HG03159 (cell line): ENCODE results near the gene RPS6KB2.

Experiments used
- ATAC-seq: cut with Tn5 transposase; IDR thresholded peaks from one replicate; pipeline ENCODE4 v1.9.1; 2021; ENCODE audit warnings: mild to moderate bottlenecking, moderate library complexity; ENCODE audit not compliant: unreplicated experiment

The RPS6KB2 gene

DNA sequence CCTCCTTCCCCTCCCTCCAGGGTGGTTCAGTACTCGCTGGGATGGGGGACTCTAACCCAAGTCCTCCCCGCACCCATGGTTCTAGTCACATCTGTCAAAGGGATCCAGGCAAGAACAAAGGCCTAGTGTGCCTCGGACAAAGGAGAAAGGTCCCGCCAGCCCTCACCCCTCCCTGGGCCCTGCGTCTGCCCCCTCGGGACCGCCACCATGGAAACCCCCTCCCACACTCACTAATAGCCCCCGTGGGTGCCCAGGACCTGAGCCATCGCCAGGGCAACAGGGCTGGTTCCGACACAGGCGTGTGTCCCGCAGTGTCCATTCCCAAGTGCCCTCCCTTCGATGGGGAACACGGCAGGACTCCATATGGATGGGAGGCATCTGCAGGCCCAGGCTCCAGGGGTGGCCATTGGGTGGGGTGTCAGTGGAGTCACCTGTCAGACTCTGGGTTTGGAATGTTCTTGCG lies 17.9 kb upstream of the RPS6KB2 start:
- no peak for ATAC-seq

DNA sequence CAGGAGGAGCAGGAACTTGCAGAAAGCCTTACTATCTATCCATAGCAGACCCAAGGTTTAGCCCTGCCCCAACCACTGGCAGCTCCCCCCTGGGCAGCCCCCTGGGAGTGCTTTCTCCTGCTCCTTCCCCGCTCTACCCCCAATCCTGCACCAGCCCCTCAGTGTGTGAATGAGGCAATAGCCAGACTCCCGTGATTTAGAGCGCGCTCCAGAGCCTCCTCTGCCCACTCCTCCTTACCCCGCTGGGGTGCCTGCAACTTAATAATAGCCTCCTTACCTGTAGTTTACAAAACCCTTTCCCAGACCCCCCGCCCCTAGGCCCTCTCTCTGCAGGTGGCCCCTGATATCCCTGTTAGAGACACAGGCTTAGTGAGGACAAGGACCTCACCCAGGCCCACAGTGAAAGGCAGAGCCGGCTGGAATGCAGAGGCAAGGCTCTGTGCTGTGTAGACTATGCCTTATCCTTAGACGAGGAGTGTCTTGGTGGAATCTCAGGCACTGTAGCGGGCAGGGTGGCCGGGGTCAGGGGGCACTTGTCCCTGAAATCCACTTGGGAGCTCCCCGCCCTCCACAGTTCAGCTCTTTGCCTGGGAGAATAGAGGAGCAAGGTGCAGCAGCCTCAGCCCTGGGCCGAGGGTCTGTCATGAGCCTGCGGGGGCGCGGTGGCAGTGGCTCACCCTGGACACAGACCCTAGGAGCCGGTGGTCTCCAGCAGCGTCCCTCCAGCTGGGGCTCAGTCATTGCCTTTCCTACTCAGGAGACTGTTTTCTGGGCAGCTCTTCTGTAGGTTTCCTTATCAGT lies 17.1 kb upstream of the RPS6KB2 start:
- ATAC-seq, result no peak

DNA sequence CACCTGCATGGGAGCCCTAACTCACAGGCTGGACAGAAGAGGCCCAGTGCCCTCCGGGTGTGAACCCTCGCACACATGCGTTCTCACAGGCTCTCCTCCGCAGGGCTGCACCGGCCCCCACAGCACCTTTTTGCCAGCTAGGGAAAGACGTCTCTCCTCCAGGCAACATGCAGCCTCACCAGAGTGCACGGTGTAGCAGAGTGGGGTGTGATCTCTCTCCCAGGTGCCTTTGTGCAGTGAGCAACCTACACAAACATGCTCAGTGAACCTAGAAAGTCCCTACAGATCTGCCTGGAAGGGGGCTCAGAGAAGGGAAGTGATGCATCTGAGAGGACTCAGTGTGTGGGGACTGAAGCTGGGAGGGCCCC lies 16.5 kb upstream of the RPS6KB2 start:
- ATAC-seq, result no peak

DNA sequence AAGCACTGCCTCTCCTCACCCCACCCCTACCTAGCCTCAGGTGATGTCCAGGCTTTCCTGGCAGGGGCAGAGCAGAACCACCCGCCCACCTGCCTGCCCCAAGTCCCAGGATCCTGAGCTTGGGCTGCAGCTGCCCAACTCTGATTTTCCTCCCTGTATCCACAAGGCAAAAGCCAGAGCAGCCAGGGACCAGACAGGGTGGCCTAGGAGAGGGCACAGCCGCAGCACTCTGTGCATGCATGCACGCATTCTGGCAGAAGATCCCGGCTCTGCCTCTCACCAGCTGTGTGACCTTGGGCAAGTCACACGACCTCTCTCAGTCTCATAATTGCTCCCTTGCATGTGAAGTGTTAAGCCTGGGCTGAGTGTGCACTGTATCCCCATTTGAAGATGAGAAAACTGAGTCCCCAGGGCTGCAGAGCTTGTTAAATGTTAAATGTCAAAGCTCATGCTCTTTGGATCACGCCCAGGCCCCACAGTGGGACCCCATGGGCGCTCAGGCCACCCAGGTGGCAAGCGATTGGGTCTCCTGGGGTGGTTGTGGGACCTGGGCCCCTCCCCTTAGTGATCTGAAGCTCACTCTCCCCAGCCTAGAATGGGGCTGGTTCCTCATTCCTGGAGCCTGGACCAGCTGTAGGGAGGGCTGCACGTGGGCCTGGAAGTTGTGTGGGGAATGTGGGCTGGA lies 15.7 kb upstream of the RPS6KB2 start:
- no peak for ATAC-seq

DNA sequence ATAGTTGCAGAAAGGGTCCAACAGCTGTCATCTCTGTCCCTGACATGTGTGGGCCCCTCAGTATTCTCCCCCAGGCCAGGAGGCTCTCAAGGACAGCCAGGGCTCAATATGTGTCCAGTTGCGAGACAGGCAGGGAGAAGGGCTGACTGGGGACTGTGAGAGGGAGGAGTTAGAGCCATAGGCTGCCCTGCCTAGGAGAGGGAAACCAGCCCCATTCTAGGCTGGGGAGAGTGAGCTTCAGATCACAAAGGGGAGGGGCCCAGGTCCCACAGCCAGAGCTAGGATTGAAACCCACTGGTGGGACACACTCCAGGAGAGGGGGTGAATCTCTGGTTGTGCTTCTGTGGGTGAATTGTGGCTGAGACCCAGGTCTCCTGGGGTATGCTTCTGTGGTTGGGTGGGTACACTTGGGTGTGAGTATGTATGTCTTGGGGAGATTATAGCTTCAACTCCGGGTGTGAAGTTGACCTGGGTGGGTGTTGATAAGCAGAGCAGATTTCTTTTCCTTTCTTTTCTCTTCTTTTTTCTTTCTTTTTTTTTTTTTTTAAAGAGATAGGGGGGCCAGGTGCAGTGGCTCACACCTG lies 14.9 kb upstream of the RPS6KB2 start:
- no peak for ATAC-seq

DNA sequence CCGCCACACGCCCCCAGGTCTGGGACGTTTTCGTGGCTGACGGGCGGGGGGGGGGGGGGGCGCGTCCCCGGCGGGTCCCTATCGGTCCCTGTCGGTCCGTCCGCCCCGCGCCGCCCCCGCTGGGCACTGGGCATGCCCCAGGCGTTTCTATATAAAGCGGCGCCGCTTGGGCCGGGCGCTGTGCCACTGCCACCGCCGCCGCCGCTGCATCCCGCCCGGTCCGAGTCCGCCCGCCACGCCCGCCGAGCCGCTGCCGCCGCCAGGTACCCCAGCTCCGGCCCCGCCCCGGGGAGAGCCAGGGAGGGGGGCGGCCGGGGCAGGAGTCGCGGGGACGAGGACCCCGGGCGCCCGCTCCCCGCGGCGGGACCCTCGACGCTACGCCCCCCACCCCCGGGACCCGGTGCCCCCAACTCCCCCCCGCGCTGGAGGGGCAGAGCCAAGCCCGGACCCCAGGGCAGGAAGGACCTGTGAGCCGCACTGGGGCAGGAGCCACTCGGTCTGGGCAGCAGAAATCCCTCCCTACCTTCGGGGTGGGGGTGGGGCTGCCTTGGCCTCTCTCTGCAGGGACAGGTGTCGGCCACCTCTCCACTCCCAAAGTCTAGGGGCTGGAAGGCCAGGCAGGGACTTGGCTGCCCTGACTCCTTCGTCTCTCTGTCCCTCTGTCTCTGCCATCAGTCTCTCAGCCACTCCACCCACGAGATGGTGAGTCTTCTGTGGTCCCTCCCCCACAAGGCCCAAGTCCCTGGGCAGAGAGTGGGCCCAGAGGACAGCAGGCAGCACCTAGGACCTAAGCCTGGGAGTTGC lies 12.6 kb upstream of the RPS6KB2 start, which contains the start of gene CARNS1:
Gene CARNS1, plus strand, starts transcription at position 178 of the 804 bp plus-strand sequence. Its CDS starts 522 bp downstream, at position 700.
- no peak for ATAC-seq

DNA sequence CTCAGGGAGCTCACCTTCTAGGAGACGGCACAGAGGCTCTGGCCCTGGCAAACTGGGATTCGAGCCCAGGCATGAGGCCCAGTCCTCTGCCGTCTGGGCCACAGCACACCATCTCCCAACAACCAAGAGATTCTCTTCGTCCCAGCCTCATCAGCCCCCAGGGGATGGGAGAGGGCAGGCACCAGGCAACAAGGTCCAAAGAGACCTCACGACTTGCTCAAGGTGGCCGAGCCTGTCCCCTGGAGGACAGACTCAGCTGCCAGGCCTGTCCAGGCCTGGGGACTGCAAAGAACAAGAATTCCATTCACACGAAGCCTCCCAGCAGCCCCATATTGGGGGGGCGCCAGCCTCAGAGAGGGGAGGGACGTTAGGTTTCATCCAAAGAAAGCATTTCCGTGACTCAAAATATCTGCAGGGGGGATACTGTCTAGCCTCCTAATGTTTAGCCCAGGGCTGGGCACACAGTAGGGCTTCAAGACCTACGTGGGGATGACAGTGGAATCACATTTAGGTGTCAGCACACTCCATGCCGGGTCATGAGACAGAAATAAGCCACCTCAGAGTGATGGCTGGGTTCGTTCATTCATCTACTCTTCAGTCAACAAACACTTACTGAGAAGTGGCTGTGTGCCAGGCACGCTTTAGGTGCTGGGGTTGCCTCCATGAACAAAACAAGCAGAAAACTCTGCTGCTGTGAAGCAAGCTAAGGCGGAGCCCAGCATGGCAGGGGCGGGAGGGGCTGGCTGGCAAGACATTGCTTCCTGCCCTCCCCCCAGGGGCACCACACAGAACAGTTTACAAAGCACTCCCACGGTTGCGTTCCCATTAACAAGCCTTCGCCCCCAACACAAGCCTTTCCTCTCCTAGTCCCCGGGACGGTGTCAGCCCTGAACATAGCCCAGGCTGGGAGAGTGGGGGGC lies 11.6 kb upstream of the RPS6KB2 start:
- ATAC-seq, result no peak

DNA sequence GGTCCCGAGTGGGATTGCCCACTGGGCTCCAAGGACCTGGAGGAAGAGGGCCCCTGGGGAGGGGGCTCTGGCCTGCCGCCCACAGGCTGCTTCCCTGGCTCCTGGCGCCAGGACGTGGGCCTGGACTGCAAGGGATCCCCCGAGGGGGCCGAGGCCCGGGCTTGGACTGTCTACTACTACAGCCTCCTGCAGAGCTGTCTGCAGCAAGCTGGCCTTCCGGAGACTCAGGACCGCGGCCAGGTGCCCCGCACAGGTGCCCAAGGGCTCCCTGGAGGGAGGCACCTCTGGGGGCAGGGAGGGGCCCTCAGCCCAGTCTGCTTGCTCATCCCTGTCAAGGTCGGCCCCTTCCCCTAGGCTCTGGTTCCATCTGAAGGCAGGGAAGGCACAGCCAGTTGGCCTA lies 10.9 kb upstream of the RPS6KB2 start:
- ATAC-seq, result no peak

DNA sequence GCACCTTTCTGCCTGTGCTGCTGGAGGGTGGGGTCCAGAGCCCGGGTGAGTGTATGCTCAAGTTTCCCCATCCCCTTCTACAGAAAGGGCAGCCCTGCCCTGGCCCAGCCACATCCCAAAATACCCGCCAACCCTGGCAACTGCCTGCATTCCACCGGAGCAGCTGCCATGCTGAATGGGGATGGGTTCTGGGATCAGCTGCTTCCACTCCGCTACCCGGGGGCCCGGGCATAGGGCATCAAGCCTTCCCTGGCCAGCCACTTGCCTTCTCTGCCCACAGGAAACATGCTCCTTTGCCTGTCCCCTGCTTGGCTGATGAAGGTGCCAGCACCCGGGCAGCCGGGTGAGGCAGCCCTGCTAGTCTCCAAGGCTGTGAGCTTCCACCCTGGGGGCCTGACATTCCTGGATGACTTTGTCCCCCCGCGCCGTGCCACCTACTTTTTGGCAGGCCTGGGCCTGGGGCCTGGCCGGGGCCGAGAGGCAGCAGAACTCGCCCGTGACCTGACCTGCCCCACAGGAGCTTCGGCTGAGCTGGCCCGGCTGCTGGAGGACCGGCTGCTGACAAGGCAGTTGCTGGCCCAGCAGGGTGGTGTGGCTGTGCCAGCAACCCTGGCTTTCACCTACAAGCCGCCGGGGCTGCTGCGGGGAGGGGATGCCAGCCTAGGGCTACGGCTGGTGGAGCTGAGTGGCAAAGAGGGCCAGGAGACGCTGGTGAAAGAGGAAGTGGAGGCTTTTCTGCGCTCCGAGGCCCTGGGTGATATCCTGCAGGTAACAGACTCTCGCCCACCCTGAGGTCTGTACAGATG lies 9.6 kb upstream of the RPS6KB2 start:
- ATAC-seq, result no peak

DNA sequence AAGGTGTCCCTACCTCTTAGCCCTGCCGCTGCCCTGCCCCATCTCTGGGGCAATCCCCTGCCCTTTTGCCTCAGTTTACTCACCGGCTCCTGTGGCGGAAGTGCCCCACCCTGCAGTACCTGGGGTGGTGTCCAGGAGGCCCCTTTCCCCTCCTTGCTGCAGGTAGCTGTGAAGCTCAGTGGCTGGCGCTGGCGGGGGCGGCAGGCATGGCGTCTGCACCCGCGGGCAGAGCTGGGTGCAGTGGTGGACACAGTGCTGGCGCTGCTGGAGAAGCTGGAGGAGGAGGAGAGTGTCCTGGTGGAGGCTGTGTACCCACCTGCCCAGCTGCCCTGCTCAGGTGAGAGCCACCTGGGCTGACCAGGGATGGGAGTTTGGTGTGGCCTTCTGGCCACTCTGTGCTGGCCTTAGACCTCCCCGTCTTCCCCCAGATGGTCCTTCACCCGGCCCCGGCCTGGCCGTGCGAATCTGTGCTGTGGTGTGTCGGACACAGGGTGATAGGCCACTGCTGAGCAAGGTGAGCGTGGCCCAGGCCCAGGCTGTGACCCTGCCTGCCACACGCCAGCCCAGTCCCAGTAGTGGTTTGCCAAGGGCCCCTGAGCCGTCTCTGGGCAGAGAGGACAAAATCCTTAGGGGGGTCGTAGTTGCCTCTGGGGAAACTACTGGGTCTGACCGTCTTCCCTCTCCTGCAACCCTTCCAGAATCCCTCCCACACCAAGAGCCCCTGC lies 8.8 kb upstream of the RPS6KB2 start:
- ATAC-seq, result no peak

DNA sequence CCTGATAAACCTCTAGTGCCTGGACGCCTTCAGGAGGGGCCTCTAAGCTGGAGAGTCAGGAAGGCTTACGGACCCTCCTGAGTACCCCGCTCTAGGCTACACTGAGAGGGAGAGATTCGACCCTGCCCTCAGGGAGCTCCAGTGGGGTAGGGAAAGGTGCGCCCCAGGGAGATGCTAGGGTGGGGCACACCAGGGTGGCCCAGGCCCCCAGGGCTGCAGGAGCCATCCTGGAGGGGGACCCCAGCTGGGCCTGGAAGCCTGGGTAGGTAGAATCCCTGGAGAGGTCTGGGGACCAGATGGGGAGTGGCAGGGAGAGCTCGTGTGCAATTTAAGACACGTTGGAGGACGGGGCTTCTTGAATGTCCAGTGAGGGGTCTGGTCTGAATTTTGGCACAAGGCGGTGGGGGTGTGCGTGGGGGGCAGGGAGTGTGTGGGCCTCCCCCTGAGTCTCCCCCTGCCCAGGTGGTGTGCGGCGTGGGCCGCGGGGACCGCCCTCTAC lies 8.1 kb upstream of the RPS6KB2 start:
- no peak for ATAC-seq

DNA sequence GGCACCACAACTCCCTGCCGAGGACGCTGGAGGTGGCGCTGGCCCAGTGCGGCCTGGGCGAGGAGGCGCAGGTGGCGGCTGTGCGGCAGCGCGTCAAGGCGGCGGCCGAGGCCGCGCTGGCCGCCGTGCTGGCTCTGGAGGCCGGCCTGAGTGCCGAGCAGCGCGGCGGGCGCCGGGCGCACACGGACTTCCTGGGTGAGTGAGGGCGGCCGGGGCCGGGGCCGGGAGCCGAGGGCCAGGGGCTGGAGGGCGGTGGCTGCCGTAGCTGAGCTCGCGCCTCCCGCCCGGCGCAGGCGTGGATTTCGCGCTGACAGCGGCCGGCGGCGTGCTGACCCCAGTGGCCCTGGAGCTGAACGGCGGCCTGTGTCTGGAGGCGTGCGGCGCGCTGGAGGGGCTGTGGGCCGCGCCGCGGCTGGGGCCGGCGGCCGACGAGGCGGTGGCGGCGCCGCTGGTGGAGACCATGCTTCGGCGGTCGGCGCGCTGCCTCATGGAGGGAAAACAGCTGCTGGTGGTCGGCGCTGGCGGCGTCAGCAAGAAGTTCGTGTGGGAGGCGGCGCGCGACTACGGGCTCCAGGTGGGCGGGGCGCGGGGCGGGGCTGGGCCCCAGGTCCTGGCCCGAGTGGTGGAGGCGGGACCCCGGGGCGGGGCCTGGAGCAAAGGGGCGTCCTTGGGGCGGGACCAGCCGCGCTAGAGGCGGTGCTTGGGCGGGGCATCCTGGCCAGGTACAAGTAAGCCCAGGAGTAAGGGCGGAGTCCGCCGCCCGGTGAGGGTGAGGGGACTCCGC lies 7.5 kb upstream of the RPS6KB2 start:
- peak; percentile 80 for ATAC-seq

DNA sequence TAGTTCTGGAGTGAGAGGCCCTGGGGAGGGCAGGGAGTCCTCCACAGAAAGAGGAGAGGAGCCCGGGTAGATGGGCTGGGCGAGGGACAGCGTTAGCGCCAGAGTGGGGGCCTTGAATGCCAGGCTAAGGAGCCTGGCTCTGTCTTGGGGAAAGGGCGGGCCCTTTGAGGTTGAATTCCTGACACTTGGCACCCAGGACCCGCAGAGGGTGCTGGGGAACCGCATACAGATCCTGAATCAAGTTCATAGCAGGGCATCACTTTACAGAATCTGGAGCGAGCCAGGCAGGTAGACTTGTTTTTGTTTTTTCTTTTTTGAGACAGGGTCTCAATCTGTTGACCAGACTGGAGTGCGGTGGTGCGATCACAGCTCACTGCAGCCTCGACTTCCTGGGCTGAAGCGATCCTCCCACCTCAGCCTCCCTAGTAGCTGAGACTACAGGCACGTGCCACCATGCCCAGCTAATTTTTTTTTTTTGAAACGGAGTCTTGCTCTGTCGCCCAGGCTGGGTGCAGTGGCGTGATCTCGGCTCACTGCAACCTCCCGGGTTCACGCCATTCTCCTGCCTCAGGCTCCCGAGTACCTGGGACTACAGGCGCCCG lies 6.8 kb upstream of the RPS6KB2 start:
- no peak for ATAC-seq

DNA sequence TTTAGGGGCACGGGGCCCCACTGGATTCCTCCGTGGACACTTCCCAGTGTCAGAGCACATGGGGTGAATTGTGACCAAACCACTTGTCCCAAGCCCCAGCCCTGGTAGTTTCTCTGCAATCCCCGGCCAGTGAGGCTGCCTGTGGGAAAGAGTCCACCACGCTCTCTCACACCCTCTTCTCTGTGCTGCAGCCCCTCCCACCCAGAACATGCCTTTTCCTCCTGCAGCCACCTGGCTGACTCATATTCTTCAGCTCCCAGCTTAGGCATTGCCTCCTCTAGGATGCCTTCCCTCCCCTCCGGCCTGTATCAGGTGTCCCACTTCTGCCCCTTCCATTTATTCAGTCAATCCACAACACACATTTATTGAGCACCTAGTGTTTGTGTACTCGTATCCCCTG lies 5.4 kb upstream of the RPS6KB2 start:
- no peak for ATAC-seq

DNA sequence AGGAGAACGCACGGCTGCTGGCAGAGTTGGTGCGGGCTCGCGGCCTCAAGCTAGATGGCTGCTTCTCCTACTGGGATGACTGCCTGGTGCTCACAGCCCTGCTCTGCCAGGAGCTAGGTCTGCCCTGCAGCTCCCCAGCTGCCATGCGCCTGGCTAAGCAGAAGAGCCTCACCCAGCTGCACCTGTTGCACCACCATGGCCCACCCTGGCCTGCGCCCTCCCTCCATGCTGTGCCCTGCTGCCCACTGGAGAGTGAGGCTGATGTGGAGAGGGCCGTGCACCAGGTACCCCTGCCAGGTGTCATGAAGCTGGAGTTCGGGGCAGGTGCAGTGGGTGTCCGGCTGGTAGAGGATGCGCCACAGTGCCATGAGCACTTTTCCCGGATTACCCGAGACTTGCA lies 4.8 kb upstream of the RPS6KB2 start:
- ATAC-seq, result no peak

DNA sequence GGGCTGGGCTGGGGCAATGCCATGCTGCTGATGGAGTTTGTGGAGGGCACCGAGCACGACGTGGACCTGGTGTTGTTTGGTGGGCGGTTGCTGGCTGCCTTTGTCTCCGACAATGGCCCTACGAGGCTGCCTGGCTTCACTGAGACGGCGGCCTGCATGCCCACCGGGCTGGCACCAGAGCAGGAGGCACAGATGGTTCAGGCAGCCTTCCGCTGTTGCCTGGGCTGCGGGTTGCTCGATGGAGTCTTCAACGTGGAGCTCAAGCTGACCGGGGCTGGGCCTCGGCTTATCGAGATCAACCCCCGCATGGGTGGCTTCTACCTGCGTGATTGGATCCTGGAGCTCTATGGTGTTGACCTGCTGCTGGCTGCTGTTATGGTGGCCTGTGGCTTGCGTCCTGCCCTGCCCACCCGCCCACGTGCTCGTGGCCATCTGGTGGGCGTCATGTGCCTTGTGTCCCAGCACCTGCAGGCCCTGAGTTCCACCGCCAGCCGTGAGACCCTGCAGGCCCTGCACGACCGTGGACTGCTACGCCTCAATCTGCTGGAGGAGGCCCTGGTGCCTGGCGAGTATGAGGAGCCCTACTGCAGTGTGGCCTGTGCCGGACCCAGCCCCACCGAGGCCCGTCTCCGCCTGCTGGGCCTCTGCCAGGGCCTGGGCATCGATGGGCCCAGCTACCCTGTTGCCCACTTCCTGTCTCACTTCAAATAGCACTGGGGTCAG lies 4.2 kb upstream of the RPS6KB2 start:
- ATAC-seq, result no peak
